Hepatocyte (in vitro differentiated cells): ENCODE measurements around the gene SLCO2B1.

Source experiments
- EZH2 ChIP-seq: fragments of 200-600 bp; sonication (generic); IDR thresholded peaks from 2 replicates; pipeline ENCODE4 v1.6.1; 2016; ENCODE audit warnings: antibody characterized with exemption, mild to moderate bottlenecking, borderline replicate concordance
- EZH2phosphoT487 ChIP-seq: fragments of 200-600 bp; sonication (generic); IDR thresholded peaks from one replicate; pipeline ENCODE4 v1.6.1; 2018; ENCODE audit warnings: antibody characterized with exemption, mild to moderate bottlenecking, low read depth, moderate library complexity; ENCODE audit not compliant: unreplicated experiment, severe bottlenecking
- TF ChIP-seq, protein P1 (sequence below): fragments of 200-600 bp; sonication (generic); IDR thresholded peaks from 2 replicates; pipeline ENCODE4 v1.5.1; 2016; ENCODE audit warnings: antibody characterized with exemption, mild to moderate bottlenecking; ENCODE audit not compliant: poor library complexity

DNA sequence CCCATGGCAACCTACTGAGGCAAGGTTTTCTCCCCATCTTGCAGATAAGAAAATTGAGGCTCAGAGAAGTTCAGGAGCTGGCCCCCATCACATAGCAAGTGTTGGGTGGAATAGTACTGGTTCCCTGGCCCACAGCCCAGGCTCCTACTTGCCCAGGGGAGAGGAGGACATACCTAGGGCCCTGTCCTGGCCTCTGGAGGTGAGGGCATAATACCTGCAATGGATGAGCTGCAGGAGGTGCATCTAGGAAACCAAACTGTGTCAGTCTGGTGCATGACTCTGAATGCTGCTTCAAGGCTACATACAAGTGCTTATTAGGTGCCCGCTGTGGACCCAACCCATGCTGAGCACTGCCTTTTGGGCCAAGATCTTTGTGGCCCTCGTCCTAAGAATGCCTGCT, 49.6 kb downstream of the SLCO2B1 start:
- TF ChIP-seq, protein P1, sequence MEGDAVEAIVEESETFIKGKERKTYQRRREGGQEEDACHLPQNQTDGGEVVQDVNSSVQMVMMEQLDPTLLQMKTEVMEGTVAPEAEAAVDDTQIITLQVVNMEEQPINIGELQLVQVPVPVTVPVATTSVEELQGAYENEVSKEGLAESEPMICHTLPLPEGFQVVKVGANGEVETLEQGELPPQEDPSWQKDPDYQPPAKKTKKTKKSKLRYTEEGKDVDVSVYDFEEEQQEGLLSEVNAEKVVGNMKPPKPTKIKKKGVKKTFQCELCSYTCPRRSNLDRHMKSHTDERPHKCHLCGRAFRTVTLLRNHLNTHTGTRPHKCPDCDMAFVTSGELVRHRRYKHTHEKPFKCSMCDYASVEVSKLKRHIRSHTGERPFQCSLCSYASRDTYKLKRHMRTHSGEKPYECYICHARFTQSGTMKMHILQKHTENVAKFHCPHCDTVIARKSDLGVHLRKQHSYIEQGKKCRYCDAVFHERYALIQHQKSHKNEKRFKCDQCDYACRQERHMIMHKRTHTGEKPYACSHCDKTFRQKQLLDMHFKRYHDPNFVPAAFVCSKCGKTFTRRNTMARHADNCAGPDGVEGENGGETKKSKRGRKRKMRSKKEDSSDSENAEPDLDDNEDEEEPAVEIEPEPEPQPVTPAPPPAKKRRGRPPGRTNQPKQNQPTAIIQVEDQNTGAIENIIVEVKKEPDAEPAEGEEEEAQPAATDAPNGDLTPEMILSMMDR: no peak
- TF ChIP-seq EZH2 (no peak), EZH2phosphoT487 (no peak)
